HepG2 (cell line): ENCODE measurements around the gene C14orf93. TPM values are rescaled to one million over a fixed set of nuclear protein-coding genes. Genes with fewer than 3 reads are reported as not detected.

Source experiments
- ARHGAP35 ChIP-seq: sonication (generic); formaldehyde crosslinking; IDR thresholded peaks from 2 replicates; pipeline ENCODE4 v1.9.0; 2022; ENCODE audit warnings: mild to moderate bottlenecking, inconsistent platforms, moderate library complexity, missing genetic modification reagents, borderline replicate concordance
- ARNTL ChIP-seq: sonication (generic); formaldehyde crosslinking; IDR thresholded peaks from 2 replicates; pipeline ENCODE4 v1.4.0; 2020; ENCODE audit warnings: mild to moderate bottlenecking, missing genetic modification reagents
- SALL1 ChIP-seq: sonication (generic); formaldehyde crosslinking; IDR thresholded peaks from 2 replicates; pipeline ENCODE4 v1.8.0; 2022; ENCODE audit warnings: mild to moderate bottlenecking, missing genetic modification reagents
- STAG1 ChIP-seq: sonication (generic); formaldehyde crosslinking; IDR thresholded peaks from 2 replicates; pipeline ENCODE4 v1.4.0; 2020; ENCODE audit warnings: missing genetic modification reagents
- TCF12 ChIP-seq, 2 experiments: fragments of 450-650 bp in 1 of 2; sonication (generic) in 1 of 2; formaldehyde crosslinking in 1 of 2; IDR thresholded peaks; 2 replicates each; pipeline versions ENCODE4 v1.6.1 to v1.8.0; 2017 to 2022; ENCODE audit warnings: antibody characterized with exemption in 1 of 2, mild to moderate bottlenecking in 1 of 2, missing genetic modification reagents in 1 of 2, moderate library complexity in 1 of 2
- XRCC5 ChIP-seq: fragments of 200-400 bp; formaldehyde crosslinking; optimal IDR thresholded peaks from 2 replicates; pipeline ENCODE3; 2017; ENCODE audit warnings: mild to moderate bottlenecking, low read length
- ZNF619 ChIP-seq: sonication (generic); formaldehyde crosslinking; IDR thresholded peaks from 2 replicates; pipeline ENCODE4 v1.4.0; 2020; ENCODE audit warnings: mild to moderate bottlenecking, missing genetic modification reagents
- ZNF883 ChIP-seq: sonication (generic); formaldehyde crosslinking; IDR thresholded peaks from 2 replicates; pipeline ENCODE4 v1.5.1; 2020; ENCODE audit warnings: mild to moderate bottlenecking, missing genetic modification reagents; ENCODE audit errors: not compliant biosample characterization
- ZSCAN25 ChIP-seq: sonication (generic); formaldehyde crosslinking; IDR thresholded peaks from 2 replicates; pipeline ENCODE4 v1.8.0; 2022; ENCODE audit warnings: mild to moderate bottlenecking, missing genetic modification reagents
- polyA plus RNA-seq, 8 experiments: library from polyadenylated mRNA; depleted of rRNA in 3 of 8; stranded (reverse) in 7 of 8; unstranded in 1 of 8; fragments of >200 nt; fragmentation: Illumina TruSeq in 4 of 8; extraction: Trizol in 4 of 8; gene quantifications; 2 replicates each; pipeline versions ENCODE4 v1.2.1 to v1.2.3, GENCODE V29; 2011 to 2016; ENCODE audit warnings: low read depth in 4 of 8, missing spikeins in 1 of 8, mixed read lengths in 1 of 8; ENCODE audit not compliant: insufficient read depth in 1 of 8
- total RNA-seq, 5 experiments: library from RNA; depleted of rRNA; stranded (reverse); fragments of >200 nt; fragmentation: Illumina TruSeq; extraction: Trizol; gene quantifications; 2 replicates each; pipeline ENCODE4 v1.2.3, GENCODE V29; 2016; ENCODE audit warnings: low read depth in 1 of 5
- TF ChIP-seq, protein P1 (sequence below), 2 experiments: sonication (generic) in 1 of 2; formaldehyde crosslinking in 1 of 2; IDR thresholded peaks; 2 replicates each; pipeline versions ENCODE4 v1.4.0 to v1.6.1; 2018 to 2020; ENCODE audit warnings: missing genetic modification reagents in 2 of 2, borderline replicate concordance in 1 of 2, low read depth in 1 of 2, mild to moderate bottlenecking in 1 of 2, missing biosample characterization in 1 of 2
- TF ChIP-seq, protein P2 (sequence below): sonication (generic); formaldehyde crosslinking; IDR thresholded peaks from 2 replicates; pipeline ENCODE4 v1.5.0; 2020; ENCODE audit warnings: mild to moderate bottlenecking, missing genetic modification reagents, moderate library complexity
- TF ChIP-seq, protein P3 (sequence below): sonication (generic); formaldehyde crosslinking; IDR thresholded peaks from 2 replicates; pipeline ENCODE4 v1.8.0; 2022; ENCODE audit warnings: mild to moderate bottlenecking, missing genetic modification reagents
- TF ChIP-seq, protein P4 (sequence below): IDR thresholded peaks from 2 replicates; pipeline ENCODE4 v1.6.1; 2016; ENCODE audit warnings: mild to moderate bottlenecking, missing biosample characterization, missing genetic modification reagents

Gene C14orf93
- total and polyA plus RNA-seq, 2 of the 13 experiments (the other 11 are each of a cell fraction or from before 2014, with no cell fraction given) = 11.4 to 22.5 TPM

DNA sequence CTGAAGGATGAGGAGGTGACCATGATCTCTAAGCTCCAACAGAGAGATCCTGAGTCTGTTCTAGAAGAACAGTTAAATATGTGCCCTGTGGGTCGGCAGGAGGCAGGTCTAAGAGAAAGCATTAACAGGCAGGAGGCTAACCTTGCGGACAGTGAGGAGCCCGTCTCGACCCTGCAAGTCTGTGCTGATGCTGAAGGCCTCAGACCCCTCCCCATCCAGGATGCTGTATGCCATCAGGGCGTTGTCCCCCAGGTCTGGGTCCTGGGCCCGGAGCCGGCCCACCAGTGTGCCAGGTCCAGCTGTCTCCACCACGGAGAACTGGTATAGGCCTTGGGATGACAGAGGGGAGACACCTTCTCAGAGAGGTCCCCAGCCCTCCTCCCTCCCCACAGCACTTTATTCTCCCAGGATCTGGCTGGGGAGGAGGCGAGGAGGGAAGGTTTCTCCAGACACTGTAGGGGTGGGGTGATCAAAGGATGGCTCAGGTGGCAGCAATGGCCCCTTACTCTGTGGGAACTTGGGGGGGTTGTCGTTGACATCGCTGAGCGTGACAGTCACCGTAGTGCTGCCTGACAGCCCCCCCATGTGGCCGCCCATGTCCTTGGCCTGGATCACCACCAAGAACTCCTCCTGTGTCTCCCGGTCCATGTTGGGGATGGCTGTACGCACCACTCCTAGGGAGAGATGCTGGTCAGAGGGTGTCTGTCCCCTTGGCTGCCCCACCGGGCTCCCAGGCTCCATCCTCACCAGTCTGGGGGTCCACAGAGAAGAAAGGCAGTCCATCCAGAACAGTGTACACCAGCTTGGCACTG, 44.3 kb upstream of the C14orf93 start (continued):
- TF ChIP-seq, protein P1, sequence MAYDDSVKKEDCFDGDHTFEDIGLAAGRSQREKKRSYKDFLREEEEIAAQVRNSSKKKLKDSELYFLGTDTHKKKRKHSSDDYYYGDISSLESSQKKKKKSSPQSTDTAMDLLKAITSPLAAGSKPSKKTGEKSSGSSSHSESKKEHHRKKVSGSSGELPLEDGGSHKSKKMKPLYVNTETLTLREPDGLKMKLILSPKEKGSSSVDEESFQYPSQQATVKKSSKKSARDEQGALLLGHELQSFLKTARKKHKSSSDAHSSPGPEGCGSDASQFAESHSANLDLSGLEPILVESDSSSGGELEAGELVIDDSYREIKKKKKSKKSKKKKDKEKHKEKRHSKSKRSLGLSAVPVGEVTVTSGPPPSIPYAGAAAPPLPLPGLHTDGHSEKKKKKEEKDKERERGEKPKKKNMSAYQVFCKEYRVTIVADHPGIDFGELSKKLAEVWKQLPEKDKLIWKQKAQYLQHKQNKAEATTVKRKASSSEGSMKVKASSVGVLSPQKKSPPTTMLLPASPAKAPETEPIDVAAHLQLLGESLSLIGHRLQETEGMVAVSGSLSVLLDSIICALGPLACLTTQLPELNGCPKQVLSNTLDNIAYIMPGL (CRISPR knock-in tag; IDR thresholded peaks at IDR 0.05; ENCODE audit: borderline replicate concordance in 1 of 2, low read depth in 1 of 2) = 0 out of 4 replicates have a peak, but pooled peaks of 1 of the 2 experiments have one; percentile 47
- peak; percentile 28; the same call in 1 of the 2 replicates for TF ChIP-seq SALL1 (CRISPR knock-in tag)
- TF ChIP-seq, protein P2, sequence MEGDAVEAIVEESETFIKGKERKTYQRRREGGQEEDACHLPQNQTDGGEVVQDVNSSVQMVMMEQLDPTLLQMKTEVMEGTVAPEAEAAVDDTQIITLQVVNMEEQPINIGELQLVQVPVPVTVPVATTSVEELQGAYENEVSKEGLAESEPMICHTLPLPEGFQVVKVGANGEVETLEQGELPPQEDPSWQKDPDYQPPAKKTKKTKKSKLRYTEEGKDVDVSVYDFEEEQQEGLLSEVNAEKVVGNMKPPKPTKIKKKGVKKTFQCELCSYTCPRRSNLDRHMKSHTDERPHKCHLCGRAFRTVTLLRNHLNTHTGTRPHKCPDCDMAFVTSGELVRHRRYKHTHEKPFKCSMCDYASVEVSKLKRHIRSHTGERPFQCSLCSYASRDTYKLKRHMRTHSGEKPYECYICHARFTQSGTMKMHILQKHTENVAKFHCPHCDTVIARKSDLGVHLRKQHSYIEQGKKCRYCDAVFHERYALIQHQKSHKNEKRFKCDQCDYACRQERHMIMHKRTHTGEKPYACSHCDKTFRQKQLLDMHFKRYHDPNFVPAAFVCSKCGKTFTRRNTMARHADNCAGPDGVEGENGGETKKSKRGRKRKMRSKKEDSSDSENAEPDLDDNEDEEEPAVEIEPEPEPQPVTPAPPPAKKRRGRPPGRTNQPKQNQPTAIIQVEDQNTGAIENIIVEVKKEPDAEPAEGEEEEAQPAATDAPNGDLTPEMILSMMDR (CRISPR knock-in tag) = peak; percentile 96
- TF ChIP-seq, protein P3, sequence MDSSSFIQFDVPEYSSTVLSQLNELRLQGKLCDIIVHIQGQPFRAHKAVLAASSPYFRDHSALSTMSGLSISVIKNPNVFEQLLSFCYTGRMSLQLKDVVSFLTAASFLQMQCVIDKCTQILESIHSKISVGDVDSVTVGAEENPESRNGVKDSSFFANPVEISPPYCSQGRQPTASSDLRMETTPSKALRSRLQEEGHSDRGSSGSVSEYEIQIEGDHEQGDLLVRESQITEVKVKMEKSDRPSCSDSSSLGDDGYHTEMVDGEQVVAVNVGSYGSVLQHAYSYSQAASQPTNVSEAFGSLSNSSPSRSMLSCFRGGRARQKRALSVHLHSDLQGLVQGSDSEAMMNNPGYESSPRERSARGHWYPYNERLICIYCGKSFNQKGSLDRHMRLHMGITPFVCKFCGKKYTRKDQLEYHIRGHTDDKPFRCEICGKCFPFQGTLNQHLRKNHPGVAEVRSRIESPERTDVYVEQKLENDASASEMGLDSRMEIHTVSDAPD = no peak
- TF ChIP-seq ZNF883 (CRISPR knock-in tag) = no peak
- TF ChIP-seq, protein P4, sequence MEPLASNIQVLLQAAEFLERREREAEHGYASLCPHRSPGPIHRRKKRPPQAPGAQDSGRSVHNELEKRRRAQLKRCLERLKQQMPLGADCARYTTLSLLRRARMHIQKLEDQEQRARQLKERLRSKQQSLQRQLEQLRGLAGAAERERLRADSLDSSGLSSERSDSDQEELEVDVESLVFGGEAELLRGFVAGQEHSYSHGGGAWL = 0 out of 2 replicates have a peak, but pooled peaks have one; percentile 12
- peak; percentile 88 for TF ChIP-seq STAG1
- TF ChIP-seq ARNTL (CRISPR knock-in tag) = no peak
- TF ChIP-seq XRCC5 = peak; percentile 38
- TF ChIP-seq ZSCAN25 (CRISPR knock-in tag) = no peak
- TF ChIP-seq ZNF619 = 0 out of 2 replicates have a peak, but pooled peaks have one; percentile 13
- TF ChIP-seq TCF12 (IDR thresholded peaks at IDR 0.05) = no peak
- 0 out of 2 replicates have a peak, but pooled peaks have one; percentile 48 for TF ChIP-seq TCF12 (CRISPR knock-in tag; IDR thresholded peaks at IDR 0.05)
- TF ChIP-seq ARHGAP35 (CRISPR knock-in tag) = 0 out of 2 replicates have a peak, but pooled peaks have one; percentile 40
